GM19035 (cell line): ENCODE data around the gene COL23A1.

ENCODE experiments used
- ATAC-seq: cut with Tn5 transposase; IDR thresholded peaks from one replicate; pipeline ENCODE4 v1.9.1; 2021; ENCODE audit not compliant: unreplicated experiment

The COL23A1 gene

DNA sequence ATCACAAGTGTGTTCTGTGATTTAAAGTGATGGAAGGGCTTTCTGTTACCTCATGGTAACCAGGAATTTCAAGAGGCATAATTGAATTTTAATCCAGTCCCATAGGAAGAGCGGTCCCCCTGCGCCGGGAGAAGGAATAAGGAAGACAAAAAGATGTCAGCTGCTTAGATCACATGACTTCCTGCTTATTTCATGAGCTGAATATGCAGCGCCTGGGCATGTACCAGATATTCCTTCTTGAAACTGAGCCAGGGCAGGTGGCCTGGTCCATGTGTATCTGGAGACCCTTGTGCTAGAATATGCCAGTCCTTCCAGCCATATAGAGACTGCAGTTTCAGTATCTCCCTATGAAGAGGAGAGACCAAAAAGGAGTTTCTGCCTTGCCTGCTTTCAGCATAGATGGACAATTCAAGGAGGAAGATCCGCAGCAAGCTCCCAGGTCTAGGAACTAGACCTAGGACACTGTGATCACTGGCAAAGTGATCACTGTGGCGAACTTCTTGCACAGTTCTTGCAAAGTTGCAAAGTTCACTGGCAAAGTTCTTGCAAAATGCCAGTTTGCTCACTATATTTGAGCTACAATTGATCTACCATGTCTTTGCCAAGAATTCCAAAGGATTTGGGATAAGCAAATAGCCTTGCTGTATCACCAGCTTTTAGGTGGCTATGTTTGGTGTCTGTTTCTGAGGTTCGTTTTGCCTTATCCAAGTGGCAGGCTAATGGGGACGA is 254.7 kb downstream of the COL23A1 start:
- ATAC-seq, result no peak

DNA sequence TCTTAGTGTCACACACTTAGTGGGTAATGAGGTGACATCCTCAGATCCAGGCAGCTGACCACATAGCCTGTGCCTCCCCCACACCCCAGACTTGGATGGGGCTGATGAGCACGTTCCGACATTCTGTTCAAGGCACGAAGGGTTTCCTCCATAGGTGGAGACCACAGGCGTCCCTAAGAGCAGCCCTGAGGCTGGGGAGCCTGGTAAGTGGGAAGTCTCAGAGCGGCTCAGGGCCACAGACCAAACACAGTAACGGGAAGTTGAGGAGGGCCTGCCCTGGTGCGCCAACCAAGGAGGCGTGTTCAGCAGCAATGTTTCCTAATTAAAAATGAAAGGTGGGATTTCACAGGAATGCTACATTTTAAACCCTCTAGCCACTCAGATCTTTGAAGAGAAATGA is 255.3 kb downstream of the COL23A1 start:
- ATAC-seq, result no peak

DNA sequence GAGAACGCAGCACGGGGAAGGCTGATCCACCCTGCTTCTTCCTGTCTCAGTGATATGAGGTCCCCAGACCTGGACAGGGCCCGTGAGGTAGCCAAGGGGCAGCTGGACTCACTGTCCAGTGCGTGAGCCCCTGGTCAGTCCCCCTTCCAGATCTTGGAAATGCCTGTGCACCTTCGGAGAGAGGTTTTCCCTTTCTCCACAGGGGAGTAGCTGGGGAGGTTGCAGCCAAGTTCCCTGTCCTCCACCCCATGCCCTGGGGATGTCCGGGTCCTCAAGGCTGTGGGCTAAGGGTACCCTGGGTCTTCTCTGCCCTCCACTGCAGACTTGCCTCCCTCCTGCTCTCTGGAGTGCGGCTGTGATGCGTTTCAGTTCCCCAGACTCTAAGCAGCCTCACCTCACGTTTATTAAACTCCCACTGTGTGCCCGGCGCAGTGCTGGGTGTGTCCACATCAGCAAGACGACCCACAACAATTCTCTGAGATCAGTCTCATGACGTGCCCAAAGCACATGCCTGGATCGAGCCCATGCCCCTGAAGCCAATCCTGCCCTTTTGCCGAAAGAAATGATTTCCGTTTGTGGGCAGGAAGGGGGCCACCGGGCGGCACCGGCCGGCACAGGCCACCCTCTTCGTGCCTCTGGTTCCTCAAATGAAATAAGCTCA is 256.2 kb downstream of the COL23A1 start:
- ATAC-seq, result no peak

DNA sequence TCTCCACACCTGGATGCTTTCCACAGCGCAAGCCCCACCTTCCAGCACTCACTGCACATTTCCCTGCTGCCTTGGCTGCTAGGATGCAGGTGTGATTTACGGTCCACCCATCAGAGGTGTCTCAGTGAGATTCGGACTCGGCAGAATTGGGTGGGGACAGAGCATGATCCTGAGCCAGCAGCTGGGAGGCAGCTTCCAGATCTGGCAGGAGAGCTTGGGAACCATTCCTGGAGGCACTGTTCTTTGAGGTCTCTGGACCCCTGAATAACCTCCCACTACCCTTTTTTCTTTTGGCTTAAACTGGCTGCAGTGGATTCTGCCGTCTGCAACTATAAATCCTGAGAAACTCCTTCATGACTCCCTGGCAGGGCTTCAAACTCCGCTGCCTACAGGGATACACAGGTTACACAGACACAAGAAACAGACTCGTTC is 258.0 kb downstream of the COL23A1 start:
- ATAC-seq, result no peak

DNA sequence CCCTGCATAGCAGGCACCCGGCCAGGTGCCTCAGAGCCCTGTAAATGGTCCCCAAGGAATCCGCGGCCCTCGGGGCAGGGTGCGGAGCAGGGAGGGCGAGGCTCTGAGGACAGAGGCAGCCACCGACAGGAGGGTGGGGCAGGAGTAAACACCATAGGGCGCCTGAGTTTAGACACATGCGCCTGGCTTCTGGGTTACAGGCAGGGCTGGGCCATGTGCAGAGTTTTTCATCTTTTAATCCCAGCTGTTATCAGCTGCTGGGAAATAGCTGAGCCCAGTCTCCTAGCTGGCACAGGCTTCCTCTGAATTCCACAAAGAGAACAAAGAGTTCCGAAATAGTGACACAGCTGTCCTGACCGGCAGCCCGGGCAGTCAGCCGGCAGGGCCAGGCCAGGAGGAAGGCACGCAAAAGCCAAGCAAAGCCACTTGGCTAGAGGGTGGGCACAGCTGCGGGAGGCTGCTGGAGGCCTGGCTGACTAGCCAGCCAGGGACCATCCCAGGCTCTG is 258.6 kb downstream of the COL23A1 start:
- ATAC-seq, result no peak

DNA sequence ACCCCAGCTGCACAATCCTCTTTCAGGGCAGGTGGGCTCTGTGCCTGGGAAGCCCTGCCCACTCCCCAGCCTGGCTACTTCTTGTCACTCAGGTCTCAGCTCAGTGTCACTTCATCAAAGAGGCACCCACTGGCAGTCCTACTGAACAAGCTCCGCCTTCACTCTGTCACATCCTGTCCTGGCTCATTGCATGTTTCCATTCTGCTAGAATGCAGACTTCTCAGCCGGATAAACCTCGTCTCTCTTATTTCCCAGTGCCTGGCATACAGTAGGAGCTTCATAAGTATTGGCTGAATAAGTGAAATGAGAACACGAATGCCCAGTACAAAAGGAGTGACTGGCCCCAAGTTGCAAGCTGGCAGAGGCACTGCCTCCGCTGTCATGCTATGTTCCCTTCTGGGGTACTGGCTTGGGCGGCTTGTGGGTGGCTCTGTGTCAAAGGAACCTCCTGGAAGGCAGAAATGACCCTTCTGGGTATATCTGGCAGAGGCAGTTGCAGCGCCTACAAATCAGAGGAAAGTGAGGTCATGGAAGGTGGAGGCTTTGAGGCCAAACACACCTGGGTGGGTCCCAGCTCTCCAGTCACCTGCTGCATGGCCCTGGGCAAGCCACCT is 259.3 kb downstream of the COL23A1 start:
- no peak for ATAC-seq

DNA sequence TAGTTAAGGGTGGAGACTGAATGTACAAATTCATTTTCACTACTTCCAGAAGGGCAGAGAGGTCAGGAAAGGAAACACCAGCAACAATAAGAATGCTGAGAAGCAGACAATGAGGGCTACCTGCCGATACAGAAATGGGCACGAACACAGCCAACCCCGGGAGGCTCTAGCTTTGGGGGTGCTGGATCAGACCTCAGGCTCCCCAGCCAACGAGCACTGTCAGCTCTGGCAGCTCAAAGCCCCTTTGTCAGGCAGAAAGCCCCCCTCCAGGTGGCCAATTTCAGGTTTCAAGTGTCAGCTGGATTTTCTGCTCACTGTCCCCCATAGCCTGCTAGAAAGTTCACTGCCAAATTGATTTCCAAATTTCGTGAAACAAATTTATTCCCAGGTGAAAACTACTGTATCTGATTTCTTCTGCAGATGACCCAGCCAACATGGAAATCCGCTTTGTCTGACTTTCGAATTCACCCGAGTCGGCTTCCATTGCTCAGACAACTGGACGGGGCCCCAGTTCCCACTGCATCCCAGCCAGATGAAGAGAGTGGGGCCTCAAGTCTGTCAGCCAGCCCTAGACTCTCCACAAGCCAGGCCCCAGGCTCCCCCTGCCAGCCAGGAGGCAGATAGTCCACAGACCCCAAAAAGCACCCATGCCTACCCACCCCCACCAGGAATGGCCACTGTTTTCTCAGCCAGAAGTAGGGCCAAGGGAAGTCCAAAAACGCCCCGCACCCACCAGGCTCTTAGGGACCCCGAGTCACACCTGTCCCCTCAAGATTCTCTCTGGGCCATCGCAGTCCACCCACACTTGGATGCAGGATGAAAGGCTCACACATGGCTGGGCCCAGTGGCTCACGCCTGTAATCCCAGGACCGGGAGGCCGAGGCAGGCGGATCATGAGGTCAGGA is 261.1 kb downstream of the COL23A1 start:
- no peak for ATAC-seq

DNA sequence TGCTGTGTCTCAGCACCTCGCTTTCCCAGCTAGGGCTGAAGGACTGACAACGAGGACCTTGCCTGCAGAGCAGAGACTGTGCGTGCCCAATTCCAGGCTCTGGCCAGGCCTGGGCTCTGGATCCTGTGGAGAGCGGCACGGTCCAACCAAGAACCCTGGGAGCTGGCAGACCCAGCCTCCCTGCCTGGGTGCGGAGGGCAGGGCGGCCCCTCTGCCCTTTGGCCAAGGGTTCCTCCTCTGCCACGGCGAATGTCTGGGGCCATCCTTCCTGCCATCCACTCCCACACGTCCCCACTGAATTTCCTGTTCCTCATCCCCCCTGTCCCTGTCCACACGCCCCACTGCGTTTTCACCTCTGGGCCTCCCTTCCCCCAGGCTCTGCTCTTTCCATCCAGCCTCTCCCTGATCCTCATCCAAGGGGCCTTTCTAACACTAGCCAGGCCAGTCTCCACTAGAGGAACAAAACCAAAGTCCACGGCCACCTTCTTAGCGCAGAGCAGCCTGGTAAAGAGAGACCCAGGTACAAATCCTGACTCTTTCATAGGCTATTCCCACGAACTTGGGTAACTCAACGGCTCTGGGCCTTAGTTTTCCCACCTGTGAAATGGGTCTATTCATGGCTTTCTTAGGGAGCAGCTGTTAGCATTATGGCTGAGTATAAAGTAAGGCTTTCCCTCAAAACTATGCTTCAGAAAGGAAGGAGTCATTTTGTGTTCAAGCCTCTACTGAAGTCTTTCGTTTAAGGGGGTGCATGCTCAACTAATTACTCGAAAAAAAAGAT is 262.1 kb downstream of the COL23A1 start:
- no peak for ATAC-seq

DNA sequence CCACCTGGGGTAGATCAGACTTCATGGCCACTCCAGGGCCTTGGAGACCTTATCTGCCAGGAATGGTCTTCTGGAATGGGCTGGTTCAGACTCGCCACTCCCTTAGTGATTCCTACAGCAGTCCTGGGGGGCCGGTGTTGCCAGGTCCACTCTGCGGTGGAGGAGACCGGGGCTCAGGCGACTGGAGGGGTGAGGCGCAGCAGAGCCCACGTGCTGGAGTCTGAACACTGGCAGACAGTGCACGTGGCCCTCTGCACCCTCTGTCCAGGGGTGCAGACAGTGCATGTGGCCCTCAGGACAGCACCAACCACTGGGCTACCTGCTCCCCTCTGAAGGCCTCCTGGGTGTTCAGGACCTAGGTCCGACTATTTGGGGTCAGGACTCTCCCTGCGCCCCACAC is 262.7 kb downstream of the COL23A1 start:
- ATAC-seq, result no peak

DNA sequence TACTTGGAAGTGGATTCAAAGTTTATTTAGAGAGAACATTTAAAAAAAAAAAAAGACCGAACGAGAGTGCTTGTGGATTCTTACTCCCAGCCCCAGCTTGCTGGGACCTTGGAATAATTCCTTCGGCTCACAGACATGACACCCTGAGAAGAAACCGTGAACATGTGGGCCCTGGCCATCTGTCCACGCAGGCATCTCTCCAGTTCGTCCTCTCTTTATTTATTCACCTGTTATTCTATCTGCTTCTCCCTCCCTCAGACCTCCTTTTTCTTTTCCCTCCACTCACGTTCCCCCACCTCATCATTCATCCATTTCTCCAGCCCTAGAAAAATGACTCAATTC is 263.8 kb downstream of the COL23A1 start:
- no peak for ATAC-seq

DNA sequence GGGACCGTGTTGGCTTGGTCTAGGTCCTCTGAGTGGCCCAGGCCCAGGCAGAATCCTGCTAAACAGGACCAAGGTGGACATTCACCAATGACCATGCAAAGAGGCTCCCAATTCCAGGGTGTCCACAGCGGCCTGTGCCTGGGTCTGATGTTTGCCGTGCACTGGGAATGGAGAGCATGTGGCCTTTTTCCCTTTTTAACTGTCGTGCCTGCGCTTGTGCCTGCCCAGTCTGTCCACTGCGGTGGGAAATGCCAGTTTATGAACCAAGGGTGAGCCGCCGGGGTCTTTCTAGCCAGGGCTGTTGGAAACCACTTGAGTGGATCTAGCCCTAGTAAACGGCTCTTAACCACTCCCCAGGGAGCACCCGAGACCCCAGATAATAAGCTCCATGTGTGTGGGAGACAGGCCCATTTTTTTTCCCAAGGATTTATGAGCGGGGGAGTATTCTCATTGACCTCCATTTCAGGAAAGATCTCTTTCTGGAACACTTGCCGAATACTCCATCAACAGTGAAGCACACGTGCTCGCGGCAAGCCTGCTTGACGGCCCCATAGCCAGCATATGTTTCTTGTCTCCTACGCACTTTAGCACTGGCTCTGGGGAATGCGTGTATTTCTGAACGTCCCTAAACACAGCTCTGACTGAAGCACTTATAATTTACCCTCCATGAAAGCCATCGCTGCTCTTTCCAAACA is 264.4 kb downstream of the COL23A1 start:
- ATAC-seq, result no peak

DNA sequence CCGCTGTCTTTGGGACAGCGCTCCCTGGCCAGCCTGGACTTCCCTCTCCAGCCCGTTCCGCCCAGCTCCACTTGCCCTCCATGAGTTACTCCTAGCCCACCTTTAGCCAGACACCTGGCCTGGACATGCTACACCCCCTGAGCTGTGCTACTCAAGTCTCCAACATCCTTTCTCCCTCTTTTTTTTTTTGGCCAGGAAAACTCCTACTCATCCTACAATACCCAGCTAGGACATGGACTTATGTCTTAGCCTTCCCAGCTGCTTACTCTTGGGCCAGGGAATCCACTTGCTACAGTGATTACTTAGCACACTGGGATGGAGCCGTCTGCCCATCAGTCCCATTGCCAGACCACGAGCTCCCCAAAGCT is 264.9 kb downstream of the COL23A1 start:
- no peak for ATAC-seq

DNA sequence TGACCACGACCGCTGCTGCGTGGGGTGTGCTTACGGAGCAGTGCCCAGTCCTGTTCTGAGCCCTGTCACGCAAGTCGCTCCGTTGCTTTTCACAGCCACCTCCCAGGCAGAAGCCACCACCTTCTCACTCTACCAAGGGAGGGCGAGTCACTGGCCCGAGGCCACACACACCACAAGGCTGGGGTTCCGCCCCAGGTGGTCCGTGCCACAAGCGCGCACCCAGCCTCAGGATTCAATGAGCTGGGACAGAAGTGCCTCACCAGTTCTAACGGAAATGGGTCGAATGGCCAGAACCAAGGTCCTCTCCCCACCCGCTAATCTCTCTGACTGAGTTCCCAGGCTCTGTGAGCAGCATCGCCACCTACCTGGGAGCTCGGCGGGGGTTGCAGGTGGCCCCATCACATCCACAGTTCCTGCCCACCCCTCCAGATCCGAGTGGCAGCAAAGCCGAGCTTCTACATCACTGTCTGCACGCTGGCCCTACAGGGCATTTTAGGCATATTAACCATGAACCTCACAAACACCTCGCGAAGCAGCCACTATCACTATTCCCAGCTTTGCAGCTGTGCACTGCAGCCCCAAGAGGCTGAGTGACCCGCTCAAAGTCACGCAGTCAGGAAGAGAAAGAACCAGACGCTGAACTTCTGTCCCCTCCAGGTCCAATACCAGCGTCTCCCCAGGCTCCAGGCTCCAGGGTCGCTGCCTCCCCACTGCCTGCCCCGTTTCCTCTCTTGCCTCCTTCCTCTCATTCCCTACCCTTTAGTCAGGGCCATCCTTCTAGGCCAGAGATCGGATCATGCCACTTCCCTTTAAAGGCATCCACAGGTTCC is 265.5 kb downstream of the COL23A1 start:
- peak; percentile 65 for ATAC-seq

DNA sequence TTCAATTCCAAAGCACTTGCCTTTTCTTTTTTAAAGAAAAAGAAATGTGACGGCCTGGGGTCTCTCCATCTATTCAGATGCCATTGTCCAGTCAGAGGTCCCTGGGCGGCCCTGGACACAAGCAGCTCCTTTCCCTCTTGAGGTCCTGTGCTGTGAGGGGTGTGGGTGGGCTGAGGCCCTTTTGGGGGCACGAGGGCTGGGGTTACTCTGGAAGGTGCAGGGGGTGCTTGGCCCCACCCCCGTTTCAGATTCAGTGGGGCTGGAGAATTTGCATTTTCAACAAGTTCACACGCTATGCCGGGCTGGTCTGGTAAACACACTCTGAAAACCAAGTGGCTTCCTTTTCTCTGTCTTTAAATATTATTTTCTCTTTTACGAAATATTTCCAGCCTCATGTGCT is 266.2 kb downstream of the COL23A1 start:
- ATAC-seq, result peak; percentile 57

DNA sequence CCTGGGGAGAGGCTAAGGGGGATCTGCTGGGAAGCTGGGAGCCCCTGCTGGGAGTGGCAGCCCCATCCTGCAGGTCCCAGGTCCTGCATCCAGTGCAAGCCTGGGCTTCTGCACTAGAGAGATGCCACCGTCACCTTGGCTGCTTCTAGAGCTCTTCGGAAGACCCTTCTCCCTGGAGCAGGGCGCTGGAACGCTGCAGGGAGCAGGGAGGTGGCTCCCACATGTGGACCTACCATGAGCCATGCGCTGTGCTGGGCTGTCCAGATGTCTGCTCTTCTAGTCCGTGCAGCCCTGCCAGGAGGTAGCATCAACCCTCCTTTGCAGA is 266.7 kb downstream of the COL23A1 start:
- ATAC-seq, result peak; percentile 21

DNA sequence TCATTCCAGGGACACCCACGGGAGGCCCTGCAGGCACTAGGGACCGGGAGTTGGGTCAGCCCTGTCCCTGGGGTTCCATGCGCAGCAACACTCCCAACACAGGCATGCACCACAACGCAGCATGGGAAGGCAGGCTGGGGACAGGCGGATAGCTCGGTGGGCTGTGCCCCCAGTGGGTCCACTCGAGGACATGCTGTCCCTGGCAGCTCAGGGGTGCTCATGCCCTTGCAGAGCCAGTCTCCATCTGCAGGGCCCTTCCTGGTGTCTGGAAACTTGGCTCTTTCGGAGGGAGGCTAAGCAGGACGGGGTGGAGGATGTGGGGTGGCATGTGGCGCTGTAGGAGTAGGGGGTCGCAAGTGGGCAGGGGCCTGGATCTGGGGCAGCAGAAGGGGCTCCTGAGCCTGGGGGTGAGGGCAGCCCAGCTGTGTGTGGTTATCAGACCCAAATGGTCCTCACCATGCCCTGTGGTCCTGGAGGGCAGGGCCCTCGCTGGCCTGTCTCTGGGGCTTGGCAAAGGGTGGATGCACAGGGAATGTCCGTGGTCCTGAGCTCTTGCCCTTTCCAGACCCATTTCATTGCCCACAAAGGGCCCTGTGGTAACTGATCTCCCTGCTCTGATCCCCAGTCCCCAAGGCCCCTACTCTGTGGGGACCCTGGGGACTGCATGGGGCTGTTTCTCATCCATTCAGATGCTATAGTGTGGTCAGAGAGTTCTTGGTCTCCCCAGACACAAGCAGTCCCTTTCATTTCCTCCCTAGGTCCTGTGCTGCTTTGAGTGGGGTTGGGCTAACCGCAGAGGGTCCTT is 267.3 kb downstream of the COL23A1 start:
- ATAC-seq, result peak; percentile 33

DNA sequence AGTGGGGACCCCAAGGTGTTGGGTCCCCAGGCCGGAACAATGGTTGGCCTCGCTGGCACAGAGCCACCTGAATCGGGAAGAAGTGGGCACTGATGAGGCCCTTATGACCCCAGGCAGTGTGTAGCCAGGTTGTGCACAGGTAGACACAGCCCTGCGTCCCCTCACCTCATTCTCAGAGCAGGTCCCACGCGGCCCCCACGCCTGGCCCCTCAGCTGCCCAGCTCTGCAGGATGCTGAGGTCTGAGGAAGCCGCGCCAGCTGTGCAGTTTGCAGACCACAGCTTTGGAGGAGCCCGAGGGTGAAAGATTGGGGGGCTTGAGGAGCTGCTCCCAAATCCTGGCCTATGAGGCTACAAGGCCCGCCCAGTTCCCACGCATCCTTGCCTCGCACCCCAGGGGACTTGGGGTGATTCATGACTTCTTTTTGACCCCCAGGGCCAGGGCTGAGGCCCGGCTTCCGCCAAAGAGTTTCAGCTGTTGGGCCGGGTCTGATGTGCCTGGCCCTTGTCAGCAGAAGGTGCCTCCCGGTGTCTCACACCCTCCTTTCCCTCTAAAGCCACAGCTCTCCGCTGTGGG is 269.8 kb downstream of the COL23A1 start:
- no peak for ATAC-seq

DNA sequence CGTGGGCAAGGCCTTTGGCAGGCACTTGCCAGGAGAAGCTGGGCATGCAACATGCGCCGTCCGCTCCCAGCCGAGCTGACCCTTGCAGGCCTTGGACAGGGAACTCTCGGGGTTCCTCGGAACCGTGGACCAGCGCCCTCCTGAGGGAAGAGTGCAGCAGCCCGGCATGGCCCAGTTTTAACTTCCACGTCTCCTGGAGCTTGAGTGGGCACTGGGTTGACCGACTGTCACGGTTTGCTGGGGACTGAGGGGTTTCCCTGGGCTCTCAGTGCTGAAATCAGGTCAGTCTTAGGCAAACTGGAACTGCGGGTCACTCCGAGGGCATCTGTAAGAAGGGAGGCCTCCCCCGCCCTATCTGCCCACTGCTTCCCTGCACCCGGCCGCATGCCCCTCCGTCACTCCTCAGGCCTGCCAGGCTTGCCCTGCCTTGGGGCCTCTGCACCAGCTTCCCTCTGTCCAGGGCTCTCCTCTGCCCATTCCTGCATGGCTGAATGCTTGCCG is 270.6 kb downstream of the COL23A1 start:
- ATAC-seq, result no peak
